Stimulated activated CD4-positive, alpha-beta T cell treated with anti-CD3 and anti-CD28 coated beads, Interleukin-12 subunit alpha, Interleukin-12 subunit beta, amount 100 ng/mL, for 48 hours (primary cell): ENCODE results near the gene CCPG1.

Source experiments
- DNase-seq, 3 donors: peaks; one replicate each; pipeline ENCODE4 v3.0.0-alpha.2; 2020; ENCODE audit warnings: low read depth in 2 of 3, low spot score in 1 of 3

Gene CCPG1

DNA sequence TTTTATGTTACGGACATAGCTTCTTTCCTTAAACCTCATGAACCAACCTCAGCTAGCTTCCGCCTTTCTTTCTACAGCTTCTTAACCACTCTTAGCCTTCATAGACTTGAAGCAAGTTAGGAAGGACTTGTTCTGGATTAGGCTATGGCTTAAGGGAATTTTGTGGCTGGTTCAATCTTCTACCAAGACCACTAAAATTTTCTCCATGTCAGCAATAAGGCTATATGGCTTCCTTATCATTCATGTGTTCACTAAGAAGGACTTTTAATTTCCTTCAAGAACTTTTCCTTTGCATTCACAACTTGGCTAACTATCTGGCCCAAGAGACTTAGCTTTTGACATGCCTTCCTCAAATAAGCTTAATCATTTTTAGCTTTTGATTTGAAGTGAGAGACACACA, 24.5 kb downstream of the CCPG1 start:
- DNase-seq, result no peak

GRCh38 chr15:55381595-55381994, 26.6 kb downstream of the CCPG1 start:
- no peak for DNase-seq

DNA sequence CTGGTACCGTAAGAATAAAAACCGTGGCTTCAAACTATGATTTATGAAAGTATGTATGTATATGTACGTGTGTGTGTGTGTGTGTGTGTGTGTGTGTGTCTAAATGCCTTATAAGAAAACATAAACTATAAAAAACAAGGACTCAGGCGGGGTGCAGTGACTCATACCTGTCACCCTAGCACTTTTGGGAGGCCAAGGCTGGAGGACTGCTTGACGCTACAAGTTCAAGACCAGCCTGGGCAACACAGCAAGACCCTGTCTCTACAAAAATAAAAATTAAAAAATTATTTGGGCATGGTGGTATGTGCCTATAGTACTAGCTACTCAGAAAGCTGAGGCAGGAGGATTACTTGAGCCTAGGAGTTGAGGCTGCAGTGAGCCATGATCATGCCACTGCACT, 29.1 kb downstream of the CCPG1 start:
- DNase-seq, result no peak

DNA sequence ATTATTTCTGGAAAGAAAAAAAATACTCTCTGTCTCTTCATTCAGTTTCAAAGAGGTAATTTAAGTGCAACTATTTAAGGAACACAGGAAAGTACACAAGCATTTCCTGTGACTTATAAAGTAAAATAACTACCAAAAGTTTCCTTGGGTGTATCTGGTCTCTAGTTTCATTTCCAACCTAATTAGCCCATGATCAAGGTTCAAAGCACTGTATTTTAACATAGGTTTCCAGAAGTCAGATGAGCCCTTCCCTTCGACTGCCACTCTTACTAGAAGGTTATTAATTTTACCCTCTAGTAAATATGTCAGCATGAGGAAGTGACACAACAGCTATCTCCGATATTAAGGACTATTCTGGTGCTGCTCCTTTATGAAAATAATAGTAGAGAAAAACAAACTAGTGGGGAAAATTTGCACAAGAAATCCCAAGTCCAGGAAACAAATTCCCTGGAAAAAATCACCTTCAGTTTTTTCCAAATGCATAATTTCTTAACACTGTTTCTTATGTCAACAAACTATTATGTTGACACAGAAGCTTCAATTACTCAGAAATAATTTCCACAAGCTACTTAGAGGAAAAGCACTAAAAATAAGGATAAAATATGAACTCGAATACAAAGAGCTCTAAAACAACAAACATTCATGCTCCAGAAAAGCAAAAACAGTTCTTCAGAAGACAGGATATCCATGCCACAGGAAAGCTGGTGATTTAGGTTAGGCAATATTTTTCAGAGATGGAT, 35.3 kb downstream of the CCPG1 start:
- no peak for DNase-seq

- DNase-seq, result no peak
Observed at GRCh38 chr15:55366981-55367380, 41.2 kb downstream of the CCPG1 start.

GRCh38 chr15:55362641-55363040, 45.5 kb downstream of the CCPG1 start:
- DNase-seq, result no peak

DNA sequence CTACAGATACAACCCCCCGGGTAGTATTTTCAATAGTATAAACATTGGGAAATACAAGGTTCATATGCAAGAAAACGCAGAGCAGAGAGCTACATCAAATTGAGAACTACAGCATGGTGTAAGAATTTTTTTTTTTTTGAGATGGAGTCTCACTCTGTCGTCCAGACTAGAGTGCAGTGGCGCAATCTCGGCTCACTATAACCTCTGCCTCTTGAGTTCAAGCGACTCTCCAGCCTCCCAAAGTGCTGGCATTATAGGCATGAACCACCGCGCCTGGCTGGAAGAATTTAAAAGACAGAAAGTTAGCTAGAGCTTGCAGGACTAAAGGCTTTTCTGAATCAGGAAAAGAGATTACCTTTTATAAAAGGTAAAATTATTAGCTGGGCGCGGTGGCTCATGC, 47.1 kb downstream of the CCPG1 start:
- DNase-seq, result no peak

DNA sequence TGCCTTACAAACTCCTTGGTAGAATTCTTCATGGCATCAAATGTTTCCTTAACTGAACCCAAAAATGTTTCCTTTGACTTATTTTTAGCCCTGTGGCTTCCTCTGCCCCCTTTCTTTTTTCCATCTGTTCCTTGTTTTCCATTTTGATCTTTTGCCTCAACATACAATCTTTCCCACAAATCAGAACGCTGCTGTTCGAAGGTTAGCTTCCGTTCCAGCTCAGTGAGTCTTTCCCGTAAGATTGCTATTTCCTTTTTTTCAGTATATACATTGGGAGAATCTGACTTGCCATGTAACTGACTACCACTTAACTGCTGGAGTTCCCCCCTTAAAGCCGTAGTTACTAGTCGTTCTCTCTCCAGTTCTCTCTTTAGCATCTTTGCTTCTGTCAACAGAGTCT, 47.9 kb downstream of the CCPG1 start:
- no peak for DNase-seq

- no peak for DNase-seq
Observed at GRCh38 chr15:55358471-55358870, 49.7 kb downstream of the CCPG1 start.

DNA sequence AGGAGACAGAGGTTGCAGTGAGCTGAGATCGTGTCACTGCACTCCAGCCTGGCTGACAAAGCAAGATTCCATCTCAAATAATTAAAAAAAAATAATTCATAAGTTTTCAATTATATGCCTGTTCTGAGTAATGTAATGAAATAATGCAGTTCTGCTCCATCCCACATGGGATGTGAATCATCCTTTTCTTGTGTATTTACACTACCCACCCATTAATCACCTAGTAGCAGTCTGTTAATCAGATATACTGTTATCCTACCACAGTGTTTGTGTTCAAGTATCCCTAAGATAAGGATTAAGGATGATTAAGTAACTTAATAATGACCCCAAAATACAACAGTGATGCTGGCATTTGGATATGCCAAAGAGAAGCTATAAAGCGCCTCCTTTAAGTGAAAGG, 50.4 kb downstream of the CCPG1 start:
- DNase-seq, result no peak

DNA sequence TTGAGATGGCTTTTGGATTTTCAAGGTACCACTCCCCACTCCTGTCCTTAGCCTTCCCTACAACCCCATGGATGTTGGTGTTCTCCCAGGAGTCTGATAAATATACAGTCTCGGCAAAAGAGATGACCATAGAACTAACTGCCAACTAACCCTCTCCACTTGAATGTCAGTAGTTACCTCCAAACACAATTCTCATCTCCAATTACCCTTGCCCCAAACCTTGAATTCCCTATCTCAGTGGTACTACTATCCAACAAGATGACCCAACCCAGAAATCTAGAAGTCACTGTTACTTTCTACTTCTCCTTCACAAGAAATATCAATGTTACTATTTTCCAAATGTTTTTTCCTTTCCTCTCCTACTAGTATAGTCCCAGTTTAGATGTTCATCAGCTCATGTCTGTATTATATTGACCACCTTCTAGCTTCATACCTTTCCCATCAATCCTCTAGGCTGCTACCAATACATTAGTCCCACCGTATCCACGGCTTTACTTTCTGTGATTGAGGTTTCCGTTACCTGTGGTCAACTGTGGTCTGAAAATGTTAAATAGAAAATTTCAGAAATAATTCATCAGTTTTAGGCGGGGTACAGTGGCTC, 51.1 kb downstream of the CCPG1 start:
- DNase-seq, result no peak

- no peak for DNase-seq
Observed at GRCh38 chr15:55353025-55353424, 55.1 kb downstream of the CCPG1 start.

GRCh38 chr15:55349282-55349681, 58.9 kb downstream of the CCPG1 start:
- DNase-seq, result no peak

DNA sequence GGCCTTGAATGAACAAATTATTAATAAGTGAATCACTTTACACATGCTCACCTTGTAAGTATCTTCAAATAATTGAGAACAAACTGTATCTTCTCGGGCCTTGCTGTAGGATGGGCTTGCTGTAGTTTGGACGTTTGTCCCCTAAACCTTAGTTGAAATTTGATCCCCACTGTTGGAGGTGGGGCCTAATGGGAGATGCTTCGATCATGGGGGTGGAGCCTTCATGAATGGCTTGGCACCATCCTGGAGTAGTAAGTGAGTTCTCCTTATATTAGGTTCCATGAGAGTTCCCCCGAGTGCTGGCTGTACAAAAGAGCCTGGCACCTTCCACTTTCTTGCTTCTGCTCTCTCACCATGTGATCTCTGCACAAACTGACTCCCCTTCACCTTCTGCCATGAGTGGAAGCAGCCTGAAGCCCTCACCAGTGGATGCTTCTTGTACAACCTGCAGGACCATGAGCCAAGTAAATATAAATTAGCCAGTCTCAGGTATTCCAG, 59.8 kb downstream of the CCPG1 start:
- no peak for DNase-seq

DNA sequence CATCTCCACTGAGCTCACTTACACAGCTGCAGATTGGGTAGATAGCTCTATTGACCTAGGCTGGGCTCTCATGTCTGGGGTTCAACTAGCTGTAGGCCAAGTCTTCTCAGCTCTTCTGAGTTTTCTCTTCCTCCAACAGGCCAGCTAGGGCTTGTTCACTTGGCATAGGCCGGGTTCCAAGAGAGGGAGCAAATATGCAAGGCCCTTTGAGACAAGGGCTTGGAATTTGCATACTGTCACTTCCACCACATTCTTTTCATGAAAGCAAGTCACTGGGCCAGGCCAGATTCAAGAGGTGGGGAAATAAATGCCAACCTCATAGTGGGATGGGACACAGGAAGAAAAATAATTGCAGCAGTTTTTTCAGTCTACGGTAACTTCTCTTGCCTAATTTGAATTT, 64.0 kb downstream of the CCPG1 start:
- no peak for DNase-seq

DNA sequence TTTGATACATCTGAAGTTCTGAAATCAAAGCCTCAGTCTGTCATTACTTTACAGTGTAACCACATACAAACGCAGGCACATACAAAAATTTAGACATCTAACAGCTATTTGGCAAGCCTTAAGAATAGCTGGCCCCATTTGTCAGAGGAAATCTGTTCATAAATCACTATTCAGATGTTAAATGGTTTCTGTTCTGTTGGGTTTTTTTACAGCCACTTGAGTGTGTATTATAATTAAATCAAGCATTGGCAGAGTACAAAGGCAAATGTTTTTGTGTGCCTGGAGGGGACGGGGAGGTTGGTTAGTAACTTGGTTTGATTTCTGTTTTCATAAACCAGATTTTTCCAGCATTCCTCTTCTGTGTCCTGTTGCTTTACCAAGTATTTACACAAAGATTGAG, 65.0 kb downstream of the CCPG1 start:
- no peak for DNase-seq

DNA sequence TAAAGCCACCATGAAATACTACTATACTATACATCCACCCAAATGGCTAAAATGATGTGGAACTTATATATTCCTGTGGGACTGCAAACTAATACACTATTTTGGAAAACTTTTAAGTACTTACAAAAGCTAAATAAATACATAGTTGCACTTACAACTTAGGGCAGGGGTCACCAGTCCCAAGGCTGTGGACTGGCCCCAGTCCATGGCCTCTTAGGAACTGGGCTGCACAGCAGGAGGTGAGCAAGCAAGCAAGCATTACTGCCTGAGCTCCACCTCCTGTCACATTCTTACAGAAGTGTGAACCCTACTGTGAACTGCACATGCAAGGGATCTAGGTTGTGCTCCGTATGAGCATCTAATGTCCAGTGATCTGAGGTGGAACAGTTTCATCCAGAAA, 71.0 kb downstream of the CCPG1 start:
- no peak for DNase-seq

DNA sequence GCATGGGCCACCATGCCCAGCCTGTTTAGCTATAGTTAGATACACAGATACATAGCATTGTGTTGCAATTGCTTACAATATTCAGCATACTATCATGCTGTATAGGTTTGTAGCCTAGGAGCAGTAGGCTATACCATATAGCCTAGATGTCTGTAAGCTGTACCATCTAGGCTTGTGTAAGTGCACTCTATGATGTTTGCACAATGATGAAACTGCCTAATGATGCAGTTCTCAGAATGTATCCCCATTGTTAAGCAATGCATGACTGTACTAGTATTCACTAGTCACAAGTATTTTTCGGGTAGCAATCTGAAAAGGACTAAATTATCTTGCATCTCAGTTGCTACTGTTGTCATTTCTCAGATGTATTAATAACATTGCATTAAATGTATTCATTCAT, 73.2 kb downstream of the CCPG1 start:
- no peak for DNase-seq

GRCh38 chr15:55334371-55334770, 73.8 kb downstream of the CCPG1 start:
- DNase-seq, result no peak

GRCh38 chr15:55327387-55327786, 80.8 kb downstream of the CCPG1 start:
- no peak for DNase-seq

GRCh38 chr15:55322467-55322866, 85.7 kb downstream of the CCPG1 start:
- DNase-seq, result no peak

DNA sequence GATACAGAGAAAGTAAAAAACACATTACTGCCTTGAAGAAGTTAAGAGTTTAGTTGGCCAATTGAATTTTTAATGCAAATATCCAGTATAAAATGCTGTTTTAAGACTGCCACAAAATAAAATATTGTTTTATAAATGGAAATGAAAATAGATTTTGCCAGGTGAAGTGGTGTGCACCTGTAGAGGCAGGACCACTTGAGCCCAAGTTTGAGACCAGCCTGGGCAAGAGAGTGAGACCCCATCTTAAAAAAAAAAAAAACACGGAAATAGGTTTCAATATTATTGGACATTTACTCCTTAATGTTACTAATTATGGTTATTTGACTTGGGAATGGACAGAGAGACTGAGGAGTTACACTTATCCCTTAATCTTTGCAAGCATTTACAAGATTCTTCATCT, 87.2 kb downstream of the CCPG1 start:
- no peak for DNase-seq

DNA sequence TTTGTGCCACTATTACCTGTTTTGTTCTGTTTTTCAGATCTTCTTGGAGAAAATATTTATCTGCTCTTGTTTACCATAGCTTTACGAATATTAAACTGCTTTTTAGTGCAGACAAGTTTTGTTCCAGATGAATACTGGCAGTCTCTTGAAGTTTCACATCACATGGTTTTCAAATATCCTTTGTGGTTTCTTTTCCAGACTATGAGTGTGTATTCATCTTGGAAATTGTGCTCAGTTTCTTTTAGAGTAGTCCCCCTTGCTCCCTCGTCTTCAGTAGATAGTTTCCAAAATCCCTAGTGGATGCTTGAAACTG, 88.0 kb downstream of the CCPG1 start:
- no peak for DNase-seq
